ENCODE measurements around the gene SLC4A5.
"Not testable (repeated sequence)": the region's sequence is repeated elsewhere in the genome, so short reads cannot be mapped to it uniquely, and the experiment has no call there.

SLC4A5 gene

DNA sequence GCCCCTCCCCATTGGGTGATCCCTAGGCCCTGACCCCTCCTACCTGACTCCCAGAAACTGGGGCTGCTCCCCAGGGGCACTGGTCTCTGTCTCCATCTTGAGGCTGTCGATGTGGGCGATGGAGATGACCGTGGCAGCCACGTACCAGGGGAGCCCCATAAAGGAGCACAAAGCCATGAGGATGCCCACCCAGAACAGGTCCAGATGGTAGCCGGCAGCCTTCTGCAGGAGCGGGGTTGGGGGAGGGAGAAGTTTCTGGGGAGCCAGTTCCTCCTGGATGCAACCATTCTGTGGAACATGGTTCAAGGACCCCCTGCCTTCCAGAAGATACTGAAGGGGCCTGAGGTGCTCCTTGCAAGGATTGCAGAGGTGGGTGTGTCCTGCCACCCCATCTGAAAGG, 110.8 kb downstream of the SLC4A5 start:
- DNase-seq (ENCODE audit: low read depth, low spot score): no peak

DNA sequence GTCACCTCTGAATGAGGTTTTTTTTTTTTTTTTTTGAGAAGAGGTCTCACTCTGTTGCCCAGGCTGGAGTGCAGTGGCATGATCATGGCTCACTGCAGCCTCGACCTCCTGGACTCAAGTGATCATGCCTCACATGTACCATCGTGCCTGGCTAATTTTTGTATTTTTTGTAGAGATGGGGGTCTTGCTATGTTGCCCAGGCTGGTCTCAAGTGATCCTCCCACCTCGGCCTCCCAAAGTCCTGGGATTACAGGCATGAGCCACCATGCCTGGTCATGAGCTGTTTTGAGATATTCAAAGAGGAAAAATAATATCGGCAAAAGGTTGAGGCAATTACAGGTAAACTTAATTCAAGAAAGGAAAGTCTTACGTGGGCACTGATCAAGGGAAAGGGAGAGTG, 113.4 kb downstream of the SLC4A5 start:
- DNase-seq (ENCODE audit: low read depth, low spot score): not testable (repeated sequence)

- peak; percentile 25 for DNase-seq (ENCODE audit: low read depth, low spot score)
These were observed 114.4 kb downstream of the SLC4A5 start for GRCh38 chr2:74228772-74229171.

DNA sequence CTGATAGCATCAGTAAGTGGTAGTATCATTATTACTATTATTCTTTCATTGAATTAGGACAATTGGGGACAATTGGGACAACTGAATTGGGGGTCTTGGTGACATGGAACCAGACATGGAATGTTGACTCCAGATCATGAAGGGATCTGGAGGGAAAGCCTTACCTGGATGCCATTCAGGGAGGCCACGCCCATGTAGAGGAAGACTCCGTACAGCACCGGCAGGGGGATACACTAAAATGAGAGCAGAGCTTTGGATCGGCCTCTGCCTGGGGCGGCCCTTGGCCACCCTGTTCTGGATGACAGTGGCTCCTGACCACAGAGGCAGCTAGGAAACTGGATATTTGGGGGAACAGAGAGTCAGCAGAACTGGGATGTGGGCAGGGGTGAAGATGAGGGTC, 115.6 kb downstream of the SLC4A5 start:
- no peak for DNase-seq (ENCODE audit: low read depth, low spot score)

DNA sequence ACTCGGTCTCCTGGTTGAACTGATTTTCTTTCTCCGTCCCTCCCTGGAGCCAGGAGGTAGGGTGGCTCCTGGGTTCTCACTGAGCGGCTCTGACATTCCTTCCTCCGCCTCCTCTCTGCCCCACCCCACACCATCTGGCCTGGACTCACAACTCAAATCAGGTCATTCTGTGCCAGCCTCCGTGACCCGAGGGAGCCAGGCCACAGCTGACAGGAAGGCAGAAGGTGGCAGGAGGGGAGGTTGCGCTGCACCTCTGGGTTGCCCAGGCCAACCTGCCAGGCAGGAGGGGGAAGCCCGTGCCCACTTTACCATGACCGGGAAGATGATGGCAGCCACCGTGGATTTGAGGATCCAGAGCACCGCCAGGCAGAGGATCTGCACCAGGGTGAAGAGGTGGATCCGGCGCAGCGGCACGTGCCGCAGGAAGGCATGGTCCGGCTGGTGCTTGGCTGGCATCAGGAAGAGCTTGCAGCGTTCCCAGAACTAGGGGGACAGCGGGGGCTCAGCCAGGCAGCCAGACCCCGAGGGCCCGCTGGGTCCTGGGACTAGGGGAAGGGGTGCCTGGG, 116.5 kb downstream of the SLC4A5 start:
- no peak for DNase-seq (ENCODE audit: low read depth, low spot score)

DNA sequence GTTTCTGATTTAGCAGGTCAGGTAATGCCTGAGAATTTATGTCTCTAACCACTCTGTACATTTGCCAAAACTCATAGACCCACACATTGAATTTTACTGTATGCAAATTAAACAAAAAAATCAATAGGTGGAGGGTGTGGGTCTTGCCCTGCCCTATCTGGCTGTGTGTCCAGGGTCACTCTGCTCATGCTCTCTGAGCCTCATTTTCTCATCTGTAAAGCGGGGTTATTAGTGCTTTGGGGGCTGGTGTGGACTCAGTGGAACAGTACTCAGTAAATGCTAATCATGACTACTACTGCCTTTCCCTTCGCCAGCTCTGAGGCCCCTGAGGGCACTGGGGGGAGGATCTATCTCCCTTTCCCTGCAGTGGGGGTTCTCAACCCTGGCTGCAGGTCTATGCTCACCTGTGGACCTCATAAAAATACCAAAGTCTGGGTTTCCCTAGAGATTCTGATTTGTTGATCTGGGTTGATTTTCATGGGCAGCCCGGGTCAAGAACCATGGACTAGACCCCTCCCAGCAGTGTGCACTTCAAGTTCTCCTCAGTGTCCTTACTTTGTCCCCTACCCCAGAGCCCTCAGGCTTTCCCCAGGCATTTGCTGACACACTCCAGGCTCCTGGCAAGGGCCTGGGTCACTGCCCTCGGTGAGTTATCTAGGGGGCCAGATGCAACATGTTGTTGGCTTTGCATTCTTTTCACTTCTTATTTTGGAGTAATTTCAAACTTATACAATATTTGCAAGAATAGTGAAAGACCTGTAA, 117.3 kb downstream of the SLC4A5 start:
- no peak for DNase-seq (ENCODE audit: low read depth, low spot score)

- no peak for DNase-seq (ENCODE audit: low read depth, low spot score)
These were observed 119.1 kb downstream of the SLC4A5 start for GRCh38 chr2:74223941-74224770.

- no peak for DNase-seq (ENCODE audit: low read depth, low spot score)
These were observed 120.9 kb downstream of the SLC4A5 start for GRCh38 chr2:74222300-74222650.

DNA sequence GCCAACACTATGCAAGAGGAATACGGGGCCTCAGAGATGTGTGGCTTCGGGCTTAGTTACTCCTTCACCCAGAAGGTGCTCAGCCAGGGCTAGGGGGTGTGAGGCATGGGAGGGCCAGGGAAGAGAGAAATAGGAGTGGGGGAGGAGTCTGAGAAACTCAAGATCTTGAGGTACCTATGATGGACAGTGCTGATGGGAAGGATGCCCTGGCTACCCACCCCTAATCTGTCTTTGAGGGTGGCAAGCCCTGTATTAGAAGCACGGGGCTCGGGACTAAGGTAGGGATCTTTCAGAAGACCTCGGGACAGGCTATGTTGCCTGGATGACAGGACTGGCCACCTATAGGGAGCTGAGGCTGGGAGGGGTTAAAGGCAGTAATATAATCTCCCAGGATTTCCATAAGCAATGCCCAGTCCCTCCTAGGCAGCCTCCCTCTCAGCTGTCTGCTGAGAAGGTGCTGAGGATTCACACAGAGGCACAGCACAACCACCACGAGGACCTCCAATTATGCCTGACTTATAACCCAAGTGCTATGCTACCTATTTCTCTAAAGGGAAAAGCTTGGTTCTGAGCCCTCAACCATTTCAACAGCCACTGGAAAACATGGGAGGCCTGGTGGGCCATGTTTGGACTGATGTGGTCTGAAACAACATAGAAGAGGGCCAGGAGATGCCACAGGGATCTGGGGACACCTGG, 121.5 kb downstream of the SLC4A5 start:
- no peak for DNase-seq (ENCODE audit: low read depth, low spot score)

- no peak for DNase-seq (ENCODE audit: low read depth, low spot score)
These were observed 122.1 kb downstream of the SLC4A5 start for GRCh38 chr2:74221091-74221490.

- no peak for DNase-seq (ENCODE audit: low read depth, low spot score)
These were observed 123.2 kb downstream of the SLC4A5 start for GRCh38 chr2:74219846-74220486.

DNA sequence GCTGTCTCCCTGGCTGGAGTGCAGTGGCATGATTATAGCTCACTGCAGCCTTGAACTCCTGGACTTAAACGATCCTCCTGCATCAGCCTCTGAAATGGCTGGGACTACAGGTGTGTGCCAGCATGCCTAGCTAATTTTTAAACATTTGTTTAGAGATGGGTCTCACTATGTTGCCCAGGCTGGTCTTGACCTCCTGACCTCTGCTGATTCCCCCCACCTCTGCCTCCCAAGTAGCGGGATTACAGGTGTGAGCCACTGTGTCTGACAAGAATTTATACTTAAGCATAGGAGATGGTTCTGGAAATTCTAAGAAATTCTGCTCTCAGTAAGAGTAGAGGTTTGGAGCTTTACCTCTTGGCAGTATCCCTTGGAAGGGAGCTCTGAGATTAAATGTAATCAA, 126.6 kb downstream of the SLC4A5 start:
- no peak for DNase-seq (ENCODE audit: low read depth, low spot score)

- not testable (repeated sequence) for DNase-seq (ENCODE audit: low read depth, low spot score)
These were observed 127.4 kb downstream of the SLC4A5 start for GRCh38 chr2:74215771-74216170.

DNA sequence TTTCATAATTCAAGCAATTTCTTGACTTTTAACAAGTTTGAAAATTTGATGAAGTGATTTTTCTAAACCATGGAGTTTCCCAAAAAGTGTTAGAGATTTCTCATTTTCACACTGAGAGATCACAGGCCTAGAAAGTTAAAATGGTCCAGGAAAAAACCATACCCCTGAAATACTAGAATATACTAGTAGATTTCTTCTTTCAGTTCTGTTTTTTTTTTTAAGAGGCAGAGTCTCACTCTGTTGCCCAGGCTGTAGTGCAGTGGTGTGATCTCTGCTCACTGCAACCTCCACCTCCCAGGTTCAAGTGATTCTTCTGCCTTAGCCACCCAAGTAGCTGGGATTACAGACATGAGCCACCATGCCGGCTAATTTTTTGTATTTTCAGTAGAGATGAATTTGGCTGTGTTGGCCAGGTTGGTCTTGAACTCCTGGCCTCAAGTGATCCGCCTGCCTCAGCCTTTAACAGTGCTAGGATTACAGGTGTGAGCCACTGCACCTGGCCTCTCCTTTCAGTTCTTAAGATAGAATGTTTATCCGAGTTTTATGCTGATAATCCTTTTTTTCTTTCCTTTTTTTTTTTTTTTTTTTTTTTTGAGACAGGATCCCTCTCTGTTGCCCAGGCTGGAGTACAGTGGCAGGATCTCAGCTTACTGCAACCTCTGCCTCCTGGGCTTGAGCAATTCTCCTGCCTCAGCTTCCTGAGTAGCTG, 130.4 kb downstream of the SLC4A5 start:
- DNase-seq (ENCODE audit: low read depth, low spot score): no peak

- DNase-seq (ENCODE audit: low read depth, low spot score): no peak
These were observed 137.0 kb downstream of the SLC4A5 start for GRCh38 chr2:74206180-74206688.

- no peak for DNase-seq (ENCODE audit: low read depth, low spot score)
These were observed 137.6 kb downstream of the SLC4A5 start for GRCh38 chr2:74205596-74205995.

DNA sequence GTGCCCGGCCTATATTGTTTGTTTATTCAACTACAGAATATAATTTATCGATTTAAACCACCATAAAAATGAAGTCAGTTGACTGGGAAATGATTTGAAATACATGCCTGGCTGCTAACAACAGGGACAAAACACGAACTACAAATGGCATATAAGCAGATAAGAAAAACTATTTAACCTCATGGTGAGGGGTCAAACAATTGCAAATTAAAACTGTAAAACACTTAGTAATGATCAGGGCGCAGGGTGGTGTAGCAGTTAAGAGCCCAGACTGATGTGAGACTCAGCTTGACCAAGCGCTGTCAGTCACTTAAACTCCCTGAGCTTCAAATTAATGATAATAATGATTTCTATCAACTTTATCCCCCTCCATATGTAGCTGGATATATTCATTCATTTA, 138.1 kb downstream of the SLC4A5 start:
- DNase-seq (ENCODE audit: low read depth, low spot score): no peak

GRCh38 chr2:74204436-74204835, 138.8 kb downstream of the SLC4A5 start:
- DNase-seq (ENCODE audit: low read depth, low spot score): no peak

- DNase-seq (ENCODE audit: low read depth, low spot score): no peak
These were observed 141.6 kb downstream of the SLC4A5 start for GRCh38 chr2:74201596-74201995.

- no peak for DNase-seq (ENCODE audit: low read depth, low spot score)
These were observed 142.0 kb downstream of the SLC4A5 start for GRCh38 chr2:74201196-74201595.

DNA sequence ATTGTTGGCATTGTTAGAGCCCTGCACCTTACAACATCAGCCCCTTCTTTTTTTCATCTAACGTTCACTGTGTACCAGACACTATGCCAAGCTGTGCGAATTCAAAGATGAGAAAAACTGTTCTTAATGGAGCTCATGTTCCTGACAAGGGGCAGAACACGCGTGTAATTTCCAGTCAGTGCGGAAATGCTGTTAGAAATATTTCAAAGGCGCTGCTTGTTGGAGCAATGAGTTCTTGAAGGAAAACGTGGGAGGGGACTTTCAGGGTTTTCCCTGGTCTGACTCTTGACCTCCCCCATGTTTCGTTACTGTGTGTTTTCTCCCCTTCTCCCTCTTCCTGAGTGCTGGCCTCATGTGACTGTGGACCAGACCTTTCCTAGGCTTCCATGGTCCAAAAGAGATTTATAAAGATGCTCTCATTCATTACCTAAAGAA, 143.3 kb downstream of the SLC4A5 start:
- no peak for DNase-seq (ENCODE audit: low read depth, low spot score)
